Measurements from ENCODE around the gene CEL. TPM values are rescaled to one million over a fixed set of nuclear protein-coding genes. Genes with fewer than 3 reads are reported as not detected.

Gene CEL
- total RNA-seq, 2 experiments from 2014 or later = 2.9 to 3.0 TPM

DNA sequence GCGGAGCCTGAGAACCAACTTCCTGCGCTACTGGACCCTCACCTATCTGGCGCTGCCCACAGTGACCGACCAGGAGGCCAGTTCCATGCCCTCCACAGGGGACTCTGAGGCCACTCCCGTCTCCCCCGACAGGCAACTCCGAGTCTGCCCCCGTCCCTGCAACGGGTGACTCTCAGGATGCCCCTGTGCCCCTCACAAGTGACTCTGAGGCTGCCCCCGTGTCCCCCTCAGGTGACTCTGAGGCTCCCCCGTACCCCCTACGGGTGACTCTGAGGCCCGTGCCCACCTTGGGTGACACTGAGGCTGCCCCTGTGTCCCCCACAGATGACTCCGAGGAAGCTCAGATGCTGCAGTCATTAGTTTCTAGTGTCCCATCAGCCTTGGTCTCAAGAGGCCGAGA, 25.1 kb downstream of the CEL start:
- ATAC-seq = no peak
- no peaks in the 10 kb centered on the region for H3K9me3 Mint-ChIP-seq
- CTCF ChIA-PET = no interaction called here
- H3K4me1 Mint-ChIP-seq (ENCODE audit: low read depth) = no peaks in the 10 kb centered on the region
- POLR2A ChIA-PET = no interaction called here
- H3K36me3 Mint-ChIP-seq (ENCODE audit: low read depth) = no peaks in the 10 kb centered on the region
- H3K4me3 Mint-ChIP-seq = no peak overlapping the region
- TF ChIP-seq, protein P1, sequence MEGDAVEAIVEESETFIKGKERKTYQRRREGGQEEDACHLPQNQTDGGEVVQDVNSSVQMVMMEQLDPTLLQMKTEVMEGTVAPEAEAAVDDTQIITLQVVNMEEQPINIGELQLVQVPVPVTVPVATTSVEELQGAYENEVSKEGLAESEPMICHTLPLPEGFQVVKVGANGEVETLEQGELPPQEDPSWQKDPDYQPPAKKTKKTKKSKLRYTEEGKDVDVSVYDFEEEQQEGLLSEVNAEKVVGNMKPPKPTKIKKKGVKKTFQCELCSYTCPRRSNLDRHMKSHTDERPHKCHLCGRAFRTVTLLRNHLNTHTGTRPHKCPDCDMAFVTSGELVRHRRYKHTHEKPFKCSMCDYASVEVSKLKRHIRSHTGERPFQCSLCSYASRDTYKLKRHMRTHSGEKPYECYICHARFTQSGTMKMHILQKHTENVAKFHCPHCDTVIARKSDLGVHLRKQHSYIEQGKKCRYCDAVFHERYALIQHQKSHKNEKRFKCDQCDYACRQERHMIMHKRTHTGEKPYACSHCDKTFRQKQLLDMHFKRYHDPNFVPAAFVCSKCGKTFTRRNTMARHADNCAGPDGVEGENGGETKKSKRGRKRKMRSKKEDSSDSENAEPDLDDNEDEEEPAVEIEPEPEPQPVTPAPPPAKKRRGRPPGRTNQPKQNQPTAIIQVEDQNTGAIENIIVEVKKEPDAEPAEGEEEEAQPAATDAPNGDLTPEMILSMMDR (IDR thresholded peaks at IDR 0.05) = no peak
- no peaks in the 10 kb centered on the region for H3K27me3 Mint-ChIP-seq
- DNase-seq = no peak
- no peak overlapping the region for H3K27ac Mint-ChIP-seq
- intact Hi-C loops (cut with micrococcal nuclease) = no loop called here

DNA sequence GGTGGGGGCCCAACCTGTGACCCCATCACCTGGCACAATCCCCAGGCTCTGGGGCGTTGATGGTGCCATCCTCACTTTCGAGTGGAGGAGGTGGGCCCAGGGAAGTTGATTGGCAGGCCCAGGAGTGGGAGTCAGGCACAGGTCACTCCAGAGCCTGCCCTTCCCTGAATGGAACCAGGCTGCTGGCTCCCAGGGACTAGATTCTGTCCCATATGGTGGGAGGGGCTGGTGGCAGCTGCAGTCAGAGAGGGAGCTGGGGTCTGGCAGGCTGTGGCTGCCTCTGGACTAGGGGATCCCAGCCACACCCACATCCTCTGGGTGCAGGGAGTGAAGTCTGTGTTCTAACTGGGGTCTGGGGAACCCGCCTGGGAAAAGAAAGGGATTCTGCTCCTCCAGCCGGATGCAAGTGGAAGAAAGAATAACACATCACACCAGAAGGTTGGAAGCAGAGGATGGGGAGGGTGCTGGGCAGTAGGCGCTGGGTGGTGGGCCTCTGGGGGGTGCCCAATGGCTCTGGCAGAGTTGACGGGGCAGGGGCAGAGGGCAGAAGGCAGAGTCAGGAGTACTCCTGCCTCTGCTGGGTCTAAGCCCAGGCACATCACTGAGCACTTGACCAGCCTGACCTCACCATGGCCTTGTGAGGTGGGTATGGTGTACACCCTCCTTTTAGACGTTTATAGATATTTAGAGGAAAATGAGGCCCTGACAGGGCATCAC, 25.8 kb downstream of the CEL start:
- Mint-ChIP-seq H3K36me3 (ENCODE audit: low read depth) (no peaks in the 10 kb centered on the region), H3K27ac (no peak overlapping the region), H3K4me1 (ENCODE audit: low read depth) (no peaks in the 10 kb centered on the region), H3K27me3 (no peaks in the 10 kb centered on the region), H3K9me3 (no peaks in the 10 kb centered on the region), H3K4me3 (no peak overlapping the region)
- CTCF ChIA-PET = interaction anchor here (1.0 to 1.5 kb wide), 2 partner anchors 15 to 57 kb away, joined by 3 read pairs; no protein-coding TSS in a partner anchor
- no peak for ATAC-seq
- TF ChIP-seq, protein P1 (IDR thresholded peaks at IDR 0.05) = no peak
- intact Hi-C loops (cut with micrococcal nuclease) = no loop called here
- DNase-seq = no peak
- POLR2A ChIA-PET = no interaction called here

DNA sequence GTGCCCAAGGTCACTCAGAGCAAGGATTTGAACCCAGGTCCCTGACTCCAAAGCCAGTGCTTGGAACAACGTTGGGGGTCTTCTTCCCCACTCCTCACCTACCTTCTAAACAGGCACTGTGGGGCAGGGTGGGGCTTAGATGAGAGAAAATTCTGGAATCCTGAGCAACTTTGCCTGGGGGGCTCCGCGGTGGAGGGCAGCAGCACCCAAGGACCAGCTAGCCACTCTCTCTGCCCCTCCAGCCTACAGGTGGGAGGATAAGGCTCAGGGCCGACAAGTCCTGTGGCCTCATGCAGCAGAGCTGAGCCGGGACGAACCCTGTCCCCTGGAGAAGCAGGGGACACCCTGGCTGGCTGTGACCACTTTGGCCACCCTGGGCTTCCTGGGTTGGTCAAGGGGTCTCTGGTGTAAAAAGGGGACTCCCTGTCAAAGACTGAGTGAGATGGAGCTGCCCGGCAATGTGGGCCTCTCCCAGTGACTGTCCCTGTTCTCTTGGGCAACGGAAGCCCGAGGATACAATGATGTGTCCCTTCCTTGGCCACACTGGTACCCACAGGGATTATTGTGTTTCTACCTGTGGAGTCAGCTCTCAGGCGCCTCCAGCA, 26.5 kb downstream of the CEL start:
- ATAC-seq (no peak), DNase-seq (no peak)
- Mint-ChIP-seq H3K27ac (no peak overlapping the region), H3K27me3 (no peaks in the 10 kb centered on the region), H3K4me1 (ENCODE audit: low read depth) (no peaks in the 10 kb centered on the region), H3K4me3 (no peak overlapping the region), H3K36me3 (ENCODE audit: low read depth) (no peaks in the 10 kb centered on the region), H3K9me3 (no peaks in the 10 kb centered on the region)
- intact Hi-C loops (cut with micrococcal nuclease) = no loop called here
- ChIA-PET CTCF (interaction anchor here (1.0 to 1.5 kb wide), 3 partner anchors 15 to 59 kb away, joined by 3 read pairs; no protein-coding TSS in a partner anchor), POLR2A (no interaction called here)
- TF ChIP-seq, protein P1 (IDR thresholded peaks at IDR 0.05) = no peak

DNA sequence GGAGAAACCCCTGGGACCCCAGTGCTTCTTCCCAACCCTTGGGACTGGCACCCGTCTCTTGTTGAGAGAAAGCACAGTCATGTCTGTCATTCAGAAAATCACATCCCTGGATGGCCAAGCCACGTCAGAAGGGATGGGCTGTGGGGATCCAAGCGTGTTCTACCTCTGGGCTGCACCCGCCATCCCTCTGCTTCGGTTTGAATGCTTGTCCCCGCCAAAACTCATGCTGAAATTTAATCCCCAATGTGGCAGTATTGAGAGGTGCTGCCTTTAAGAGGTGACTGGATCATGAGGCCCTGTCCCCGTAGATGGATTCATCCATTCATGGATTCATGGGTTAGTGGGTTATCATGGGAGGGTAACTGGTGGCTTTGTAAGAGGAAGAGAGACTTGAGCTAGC, 27.0 kb downstream of the CEL start:
- Mint-ChIP-seq H3K27ac (no peak overlapping the region), H3K27me3 (no peaks in the 10 kb centered on the region), H3K4me1 (ENCODE audit: low read depth) (no peaks in the 10 kb centered on the region), H3K4me3 (no peak overlapping the region), H3K36me3 (ENCODE audit: low read depth) (no peaks in the 10 kb centered on the region), H3K9me3 (no peaks in the 10 kb centered on the region)
- POLR2A ChIA-PET = interaction anchor here (1.1 kb wide), 1 partner anchor 8 kb away, joined by 3 read pairs; no protein-coding TSS in a partner anchor
- DNase-seq = no peak
- CTCF ChIA-PET = interaction anchor here (1.0 to 1.5 kb wide), 3 partner anchors 14 to 59 kb away, joined by 3 read pairs; no protein-coding TSS in a partner anchor
- TF ChIP-seq, protein P1 (IDR thresholded peaks at IDR 0.05) = no peak
- ATAC-seq = no peak
- intact Hi-C loops (cut with micrococcal nuclease) = no loop called here

DNA sequence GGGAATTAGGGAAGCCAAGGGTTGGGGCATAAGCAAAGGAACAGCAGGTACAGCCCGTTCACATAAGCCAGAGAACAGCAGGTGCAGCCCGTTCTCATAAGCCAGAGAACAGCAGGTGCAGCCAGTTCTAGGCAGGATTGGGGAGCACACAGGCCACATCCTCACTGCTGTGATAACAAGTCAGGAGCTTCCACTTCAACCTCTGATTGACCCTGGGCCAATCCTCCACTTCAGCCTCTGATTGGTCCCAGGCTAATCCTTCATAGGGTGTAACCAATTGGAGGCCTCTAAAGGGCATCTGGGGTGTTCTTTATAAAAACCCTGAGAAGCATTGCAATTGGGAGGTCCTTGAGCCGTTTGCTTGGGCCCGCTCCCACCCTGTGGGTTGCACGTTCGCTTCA, 27.5 kb downstream of the CEL start:
- TF ChIP-seq, protein P1 (IDR thresholded peaks at IDR 0.05) = no peak
- H3K9me3 Mint-ChIP-seq = no peaks in the 10 kb centered on the region
- POLR2A ChIA-PET = interaction anchor here (1.1 kb wide), 1 partner anchor 9 kb away, joined by 3 read pairs; no protein-coding TSS in a partner anchor

More for the DNA sequence above, 27.5 kb downstream of the CEL start:
- Mint-ChIP-seq H3K27ac (no peak overlapping the region), H3K4me1 (ENCODE audit: low read depth) (no peaks in the 10 kb centered on the region), H3K36me3 (ENCODE audit: low read depth) (no peaks in the 10 kb centered on the region), H3K27me3 (no peaks in the 10 kb centered on the region), H3K4me3 (no peak overlapping the region)
- CTCF ChIA-PET = interaction anchor here (1.3 to 1.5 kb wide), 2 partner anchors 55 to 58 kb away, joined by 3 read pairs; no protein-coding TSS in a partner anchor
- no peak for DNase-seq
- intact Hi-C loops (cut with micrococcal nuclease) = no loop called here
- peak; percentile 53 for ATAC-seq

All from activated CD8-positive, alpha-beta T cell treated with anti-CD3 and anti-CD28 coated beads for 36 hours (primary cell).